Parathyroid adenoma (tissue), 2 donors: ENCODE measurements around the gene CEP112.
"Not testable (repeated sequence)": the region's sequence is repeated elsewhere in the genome, so short reads cannot be mapped to it uniquely, and the experiment has no call there.

Source experiments
- H2AFZ ChIP-seq: fragments of 300-600 bp; sonication (generic); one replicate; pipeline ENCODE4 v1.7.0; 2017; ENCODE audit warnings: antibody characterized with exemption, mild to moderate bottlenecking
- H3K27ac ChIP-seq: fragments of 300-600 bp; sonication (generic); one replicate; pipeline ENCODE4 v1.7.0; 2017
- H3K27me3 ChIP-seq: fragments of 300-600 bp; sonication (generic); one replicate; pipeline ENCODE4 v1.7.0; 2017; ENCODE audit warnings: low read length; ENCODE audit not compliant: control insufficient read depth, insufficient read depth
- H3K36me3 ChIP-seq: fragments of 300-600 bp; sonication (generic); one replicate; pipeline ENCODE4 v1.7.0; 2017; ENCODE audit warnings: low read length; ENCODE audit not compliant: control insufficient read depth, insufficient read depth
- H3K4me1 ChIP-seq: fragments of 300-600 bp; sonication (generic); one replicate; pipeline ENCODE4 v1.7.0; 2017; ENCODE audit warnings: control low read depth
- H3K4me2 ChIP-seq: fragments of 300-600 bp; sonication (generic); one replicate; pipeline ENCODE4 v1.7.0; 2017; ENCODE audit warnings: low read length
- H3K4me3 ChIP-seq: fragments of 300-600 bp; sonication (generic); one replicate; pipeline ENCODE4 v1.7.0; 2017; ENCODE audit warnings: low read depth, low read length
- H3K79me2 ChIP-seq: fragments of 300-600 bp; sonication (generic); one replicate; pipeline ENCODE4 v1.7.0; 2017; ENCODE audit warnings: control low read depth
- H3K9ac ChIP-seq: fragments of 300-600 bp; sonication (generic); one replicate; pipeline ENCODE4 v1.7.0; 2017; ENCODE audit warnings: mild to moderate bottlenecking
- H3K9me3 ChIP-seq: fragments of 300-600 bp; sonication (generic); one replicate; pipeline ENCODE4 v1.7.0; 2017; ENCODE audit warnings: low read length; ENCODE audit not compliant: control insufficient read depth
- TF ChIP-seq, protein P1 (sequence below): fragments of 300-600 bp; sonication (generic); IDR thresholded peaks from one replicate; pipeline ENCODE4 v1.7.0; 2017; ENCODE audit warnings: antibody characterized with exemption, mild to moderate bottlenecking
- donor health status: primary hyperparathyroidism.

CEP112 gene

DNA sequence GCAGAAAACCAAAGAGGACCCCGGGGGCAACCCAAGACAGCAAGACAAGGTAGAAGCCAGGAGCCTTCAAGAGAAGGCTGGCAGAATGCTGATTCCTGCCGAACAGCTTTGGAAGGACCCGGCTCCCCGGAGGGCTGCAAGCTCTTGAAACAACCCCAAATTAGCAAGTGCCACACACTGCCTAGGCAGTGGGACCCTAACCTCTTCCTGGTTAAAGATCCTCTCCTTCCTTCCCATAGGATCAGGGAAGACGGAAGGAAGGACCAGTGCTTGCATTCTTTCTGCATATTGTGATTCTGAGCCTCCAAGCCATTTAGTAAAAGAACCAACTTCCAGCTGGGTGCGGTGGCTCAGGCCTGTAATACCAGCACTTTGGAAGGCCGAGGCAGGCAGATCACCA lies 508.5 kb downstream of the CEP112 start:
- no peak overlapping the region for H2AFZ ChIP-seq
- no peak overlapping the region for H3K9ac ChIP-seq
- no peak overlapping the region for H3K4me2 ChIP-seq
- no peak overlapping the region for H3K4me3 ChIP-seq
- no peaks in the 10 kb centered on the region for H3K79me2 ChIP-seq
- H3K36me3 ChIP-seq, result no peaks in the 10 kb centered on the region
- H3K27me3 ChIP-seq, result no peaks in the 10 kb centered on the region
- TF ChIP-seq, protein P1, sequence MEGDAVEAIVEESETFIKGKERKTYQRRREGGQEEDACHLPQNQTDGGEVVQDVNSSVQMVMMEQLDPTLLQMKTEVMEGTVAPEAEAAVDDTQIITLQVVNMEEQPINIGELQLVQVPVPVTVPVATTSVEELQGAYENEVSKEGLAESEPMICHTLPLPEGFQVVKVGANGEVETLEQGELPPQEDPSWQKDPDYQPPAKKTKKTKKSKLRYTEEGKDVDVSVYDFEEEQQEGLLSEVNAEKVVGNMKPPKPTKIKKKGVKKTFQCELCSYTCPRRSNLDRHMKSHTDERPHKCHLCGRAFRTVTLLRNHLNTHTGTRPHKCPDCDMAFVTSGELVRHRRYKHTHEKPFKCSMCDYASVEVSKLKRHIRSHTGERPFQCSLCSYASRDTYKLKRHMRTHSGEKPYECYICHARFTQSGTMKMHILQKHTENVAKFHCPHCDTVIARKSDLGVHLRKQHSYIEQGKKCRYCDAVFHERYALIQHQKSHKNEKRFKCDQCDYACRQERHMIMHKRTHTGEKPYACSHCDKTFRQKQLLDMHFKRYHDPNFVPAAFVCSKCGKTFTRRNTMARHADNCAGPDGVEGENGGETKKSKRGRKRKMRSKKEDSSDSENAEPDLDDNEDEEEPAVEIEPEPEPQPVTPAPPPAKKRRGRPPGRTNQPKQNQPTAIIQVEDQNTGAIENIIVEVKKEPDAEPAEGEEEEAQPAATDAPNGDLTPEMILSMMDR, result no peak
- H3K9me3 ChIP-seq, result no peaks in the 10 kb centered on the region
- H3K4me1 ChIP-seq, result peaks cover 4% of the 10 kb centered on the region
- H3K27ac ChIP-seq, result no peak overlapping the region

DNA sequence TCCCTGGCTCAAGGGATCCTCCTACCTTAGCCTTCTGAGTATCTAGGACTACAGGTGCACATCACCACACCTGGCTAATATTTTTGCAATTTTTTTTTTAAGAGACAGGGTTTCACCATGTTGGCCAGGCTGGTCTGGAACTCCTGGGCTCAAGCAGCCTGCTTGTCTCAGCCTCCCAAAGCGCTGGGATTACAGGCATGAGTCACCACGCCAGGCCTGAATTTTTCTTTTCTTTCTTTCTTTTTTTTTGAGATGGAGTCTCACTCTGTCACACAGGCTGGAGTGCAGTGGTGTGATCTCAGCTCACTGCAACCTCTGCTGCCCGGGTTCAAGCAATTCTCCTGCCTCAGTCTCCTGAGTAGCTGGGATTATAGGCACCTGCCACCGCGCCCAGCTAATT lies 510.2 kb downstream of the CEP112 start:
- H2AFZ ChIP-seq, H3K9ac ChIP-seq, H3K4me1 ChIP-seq, H3K27ac ChIP-seq, H3K36me3 ChIP-seq, H3K79me2 ChIP-seq, H3K4me2 ChIP-seq, H3K27me3 ChIP-seq, H3K4me3 ChIP-seq, H3K9me3 ChIP-seq: not testable (repeated sequence)

DNA sequence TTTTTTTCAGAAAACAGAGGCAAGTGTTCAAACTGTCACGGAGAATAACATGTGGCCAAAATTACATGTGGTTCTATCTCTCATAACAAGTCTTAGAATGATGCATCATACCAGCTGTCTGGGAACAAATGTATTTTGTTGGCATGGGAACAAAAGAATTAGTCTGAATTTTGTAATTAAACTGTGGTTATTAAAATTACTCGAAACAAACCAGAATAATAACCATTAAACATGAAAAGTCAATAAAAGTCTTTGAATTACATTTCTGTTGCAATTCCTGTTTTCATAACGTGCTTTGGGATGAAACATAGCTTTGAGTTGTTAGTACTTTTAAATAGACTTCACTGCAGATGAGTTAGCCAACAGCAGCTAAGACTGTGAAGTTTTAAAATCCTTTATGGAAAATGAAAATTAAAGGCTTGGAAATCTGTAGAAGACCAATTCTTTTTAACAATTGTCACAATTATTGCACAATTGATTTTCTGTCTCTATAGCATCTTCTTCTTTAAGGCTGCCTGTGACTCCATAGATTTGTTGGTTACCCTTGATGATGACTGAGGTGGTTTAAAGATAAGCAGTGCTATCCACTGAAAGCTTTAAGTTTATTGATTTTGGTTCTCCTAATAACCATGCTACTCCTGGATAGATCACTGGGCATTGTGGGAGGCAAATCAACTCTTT lies 512.6 kb downstream of the CEP112 start:
- peaks cover 4% of the 10 kb centered on the region for H3K4me1 ChIP-seq
- no peaks in the 10 kb centered on the region for H3K9me3 ChIP-seq
- no peaks in the 10 kb centered on the region for H3K27me3 ChIP-seq
- H3K9ac ChIP-seq, result no peak overlapping the region
- no peak overlapping the region for H3K4me2 ChIP-seq
- H3K36me3 ChIP-seq, result no peaks in the 10 kb centered on the region
- H2AFZ ChIP-seq, result no peak overlapping the region
- H3K4me3 ChIP-seq, result no peak overlapping the region
- no peak overlapping the region for H3K27ac ChIP-seq
- TF ChIP-seq, protein P1, result no peak
- H3K79me2 ChIP-seq, result no peaks in the 10 kb centered on the region

DNA sequence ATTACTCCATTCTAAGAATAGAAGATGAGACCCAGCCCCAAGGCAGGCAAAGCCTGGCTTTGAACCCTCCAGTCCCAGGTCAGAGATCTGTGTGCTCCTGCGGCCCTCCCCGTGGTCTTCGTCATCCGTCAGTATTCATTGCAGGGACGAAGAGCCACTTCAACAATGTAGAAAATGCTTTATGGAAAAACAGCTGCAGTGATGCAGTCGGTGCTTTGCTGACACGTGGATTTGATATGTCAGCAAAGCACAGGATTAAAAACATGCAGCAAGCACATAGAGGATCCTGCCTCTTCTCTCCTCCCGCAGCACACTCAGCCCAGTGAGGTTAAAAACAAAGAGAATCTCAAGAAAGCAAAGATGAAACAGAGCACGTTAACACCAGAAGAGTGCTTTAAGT lies 513.4 kb downstream of the CEP112 start:
- Histone ChIP-seq H3K9ac (no peak overlapping the region), H2AFZ (no peak overlapping the region), H3K4me2 (peak overlapping the region; percentile 50), H3K36me3 (no peaks in the 10 kb centered on the region), H3K4me3 (no peak overlapping the region), H3K27ac (no peak overlapping the region), H3K4me1 (peaks cover 4% of the 10 kb centered on the region), H3K9me3 (no peaks in the 10 kb centered on the region), H3K27me3 (no peaks in the 10 kb centered on the region), H3K79me2 (no peaks in the 10 kb centered on the region)
- TF ChIP-seq, protein P1, result no peak

DNA sequence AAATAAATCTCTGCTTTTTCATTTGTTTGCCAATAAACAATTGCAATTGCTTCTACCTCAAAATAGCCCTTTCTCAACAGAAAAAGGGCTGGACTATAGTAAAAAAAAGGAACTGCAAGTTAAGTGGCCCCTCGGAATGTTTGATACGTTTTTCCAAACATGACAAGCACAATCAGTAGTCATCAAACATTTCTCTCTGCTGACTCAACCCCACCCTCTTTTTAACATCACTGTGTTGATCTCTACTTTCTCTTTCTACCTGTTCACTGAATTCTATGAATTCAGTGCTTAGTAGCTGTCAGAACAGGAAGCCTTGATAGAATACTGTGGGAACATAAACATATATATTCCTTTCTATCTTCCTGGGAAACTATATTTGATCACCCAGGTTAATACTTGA lies 514.0 kb downstream of the CEP112 start:
- Histone ChIP-seq H3K27ac (no peak overlapping the region), H3K36me3 (no peaks in the 10 kb centered on the region), H3K9ac (no peak overlapping the region), H3K9me3 (no peaks in the 10 kb centered on the region), H2AFZ (no peak overlapping the region), H3K79me2 (no peaks in the 10 kb centered on the region), H3K27me3 (no peaks in the 10 kb centered on the region), H3K4me2 (no peak overlapping the region), H3K4me1 (peaks cover 4% of the 10 kb centered on the region), H3K4me3 (no peak overlapping the region)
- TF ChIP-seq, protein P1, result no peak
